PFSK-1 (cell line): ENCODE data around the gene SPAG4.

Experiments used
- FOXP2 ChIP-seq: optimal IDR thresholded peaks from 2 replicates; pipeline ENCODE3; 2011; ENCODE audit warnings: borderline replicate concordance, control low read depth, inconsistent platforms; ENCODE audit not compliant: insufficient read depth; ENCODE audit errors: extremely low read length, extremely low read depth
- POLR2AphosphoS5 ChIP-seq: IDR thresholded peaks from 2 replicates; pipeline ENCODE4 v1.6.1; 2012; ENCODE audit warnings: low read depth, mild to moderate bottlenecking, control low read depth, low read length, moderate library complexity
- SIN3A ChIP-seq: IDR thresholded peaks from 2 replicates; pipeline ENCODE4 v1.6.1; 2012; ENCODE audit warnings: mild to moderate bottlenecking, low read length, moderate library complexity, borderline replicate concordance; ENCODE audit not compliant: insufficient read depth
- TAF1 ChIP-seq: IDR thresholded peaks from 2 replicates; pipeline ENCODE4 v1.6.1; 2012; ENCODE audit warnings: low read length, control low read depth, borderline replicate concordance; ENCODE audit not compliant: insufficient read depth
- TF ChIP-seq, protein P1 (sequence below), 2 experiments: IDR thresholded peaks; 2 replicates each; pipeline versions ENCODE4 v1.6.1 to v1.8.0; 2011 to 2012; ENCODE audit warnings: low read depth in 2 of 2, low read length in 2 of 2, control low read depth in 1 of 2, inconsistent platforms in 1 of 2, mild to moderate bottlenecking in 1 of 2, moderate library complexity in 1 of 2; ENCODE audit not compliant: insufficient read depth in 1 of 2

Gene SPAG4

DNA sequence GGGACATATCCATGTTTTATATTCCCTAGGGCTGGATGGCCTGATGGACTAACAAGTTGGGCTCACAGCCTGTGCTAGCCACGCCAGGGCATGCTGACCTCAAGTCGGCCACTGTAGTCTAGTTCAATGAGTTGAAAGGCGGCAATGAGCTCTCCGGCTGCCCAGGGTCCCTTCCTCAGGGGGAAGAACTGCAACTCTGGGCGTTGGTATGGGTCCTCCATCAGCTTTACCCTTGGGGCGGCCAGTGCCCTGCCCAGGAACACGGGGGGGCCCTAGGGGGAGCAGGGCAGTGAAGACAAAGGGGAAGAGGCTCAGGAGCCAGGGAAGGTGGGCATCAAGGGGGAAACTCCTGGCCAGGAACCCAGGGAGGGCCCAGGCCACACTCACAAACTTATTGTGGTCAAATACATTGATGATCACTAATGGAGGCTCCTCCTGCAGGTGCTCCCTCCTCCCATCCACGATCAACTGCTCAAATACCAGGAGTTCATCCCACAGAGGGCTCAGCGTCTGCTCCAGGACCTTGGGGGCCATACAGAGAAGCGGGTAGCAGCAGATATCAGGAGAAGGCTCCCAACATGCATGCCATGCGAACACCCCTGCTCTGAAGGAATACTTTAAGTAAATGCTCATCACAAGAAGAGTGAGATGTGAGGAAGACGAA lies 32.8 kb upstream of the SPAG4 start:
- TF ChIP-seq, protein P1, sequence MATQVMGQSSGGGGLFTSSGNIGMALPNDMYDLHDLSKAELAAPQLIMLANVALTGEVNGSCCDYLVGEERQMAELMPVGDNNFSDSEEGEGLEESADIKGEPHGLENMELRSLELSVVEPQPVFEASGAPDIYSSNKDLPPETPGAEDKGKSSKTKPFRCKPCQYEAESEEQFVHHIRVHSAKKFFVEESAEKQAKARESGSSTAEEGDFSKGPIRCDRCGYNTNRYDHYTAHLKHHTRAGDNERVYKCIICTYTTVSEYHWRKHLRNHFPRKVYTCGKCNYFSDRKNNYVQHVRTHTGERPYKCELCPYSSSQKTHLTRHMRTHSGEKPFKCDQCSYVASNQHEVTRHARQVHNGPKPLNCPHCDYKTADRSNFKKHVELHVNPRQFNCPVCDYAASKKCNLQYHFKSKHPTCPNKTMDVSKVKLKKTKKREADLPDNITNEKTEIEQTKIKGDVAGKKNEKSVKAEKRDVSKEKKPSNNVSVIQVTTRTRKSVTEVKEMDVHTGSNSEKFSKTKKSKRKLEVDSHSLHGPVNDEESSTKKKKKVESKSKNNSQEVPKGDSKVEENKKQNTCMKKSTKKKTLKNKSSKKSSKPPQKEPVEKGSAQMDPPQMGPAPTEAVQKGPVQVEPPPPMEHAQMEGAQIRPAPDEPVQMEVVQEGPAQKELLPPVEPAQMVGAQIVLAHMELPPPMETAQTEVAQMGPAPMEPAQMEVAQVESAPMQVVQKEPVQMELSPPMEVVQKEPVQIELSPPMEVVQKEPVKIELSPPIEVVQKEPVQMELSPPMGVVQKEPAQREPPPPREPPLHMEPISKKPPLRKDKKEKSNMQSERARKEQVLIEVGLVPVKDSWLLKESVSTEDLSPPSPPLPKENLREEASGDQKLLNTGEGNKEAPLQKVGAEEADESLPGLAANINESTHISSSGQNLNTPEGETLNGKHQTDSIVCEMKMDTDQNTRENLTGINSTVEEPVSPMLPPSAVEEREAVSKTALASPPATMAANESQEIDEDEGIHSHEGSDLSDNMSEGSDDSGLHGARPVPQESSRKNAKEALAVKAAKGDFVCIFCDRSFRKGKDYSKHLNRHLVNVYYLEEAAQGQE (IDR thresholded peaks at IDR 0.05; ENCODE audit: insufficient read depth in 1 of 2, low read depth in 2 of 2, low read length in 2 of 2): no peak
- TF ChIP-seq TAF1: no peak
- no peak for TF ChIP-seq SIN3A
- TF ChIP-seq POLR2AphosphoS5: no peak
- TF ChIP-seq FOXP2: no peak

DNA sequence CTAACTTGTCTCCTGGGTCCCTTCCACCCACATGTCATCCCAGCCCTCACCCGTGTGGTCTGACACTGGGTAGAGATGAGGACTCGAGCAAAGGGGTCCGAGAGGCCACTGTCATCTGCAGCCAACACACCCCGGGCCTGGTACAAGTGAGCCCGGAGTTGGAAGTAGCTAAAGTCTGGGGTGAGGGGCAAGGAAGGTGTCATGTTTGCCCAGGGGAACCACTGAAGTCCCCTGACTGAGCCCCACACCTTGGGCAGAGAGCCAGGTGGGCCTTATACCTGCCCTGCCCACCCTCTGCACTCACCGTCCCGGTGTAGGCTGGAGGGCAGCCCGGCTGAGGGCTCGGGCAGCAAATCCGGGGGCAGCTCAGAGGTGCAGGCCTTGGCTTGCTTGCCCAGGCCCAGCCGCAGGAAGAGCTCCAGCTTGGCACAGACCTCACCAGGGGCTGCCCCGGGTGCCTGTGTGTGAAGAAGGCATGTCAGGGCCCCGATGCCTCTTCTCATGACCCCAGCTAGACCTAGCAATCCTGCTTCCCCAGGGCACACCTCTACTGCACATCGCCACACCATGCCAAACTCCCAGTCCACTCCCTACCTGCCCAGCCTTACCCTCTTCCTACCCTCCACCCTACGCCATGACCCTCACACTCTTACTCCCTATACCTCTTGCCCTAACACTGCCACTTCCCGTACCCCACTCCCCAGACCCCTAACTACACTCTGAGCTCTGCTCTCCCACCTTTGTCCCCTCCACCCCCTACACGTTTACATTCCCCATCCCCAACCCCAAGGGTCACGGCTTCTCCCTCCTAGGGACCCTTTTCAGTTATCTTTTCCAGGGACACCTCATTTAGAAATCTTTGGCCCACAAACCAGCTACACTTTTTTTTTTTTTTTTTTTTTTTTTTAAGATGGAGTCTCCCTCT lies 31.7 kb upstream of the SPAG4 start:
- no peak for TF ChIP-seq FOXP2
- TF ChIP-seq, protein P1 (IDR thresholded peaks at IDR 0.05; ENCODE audit: insufficient read depth in 1 of 2, low read depth in 2 of 2, low read length in 2 of 2): no peak
- TF ChIP-seq SIN3A: no peak
- no peak for TF ChIP-seq POLR2AphosphoS5
- no peak for TF ChIP-seq TAF1

DNA sequence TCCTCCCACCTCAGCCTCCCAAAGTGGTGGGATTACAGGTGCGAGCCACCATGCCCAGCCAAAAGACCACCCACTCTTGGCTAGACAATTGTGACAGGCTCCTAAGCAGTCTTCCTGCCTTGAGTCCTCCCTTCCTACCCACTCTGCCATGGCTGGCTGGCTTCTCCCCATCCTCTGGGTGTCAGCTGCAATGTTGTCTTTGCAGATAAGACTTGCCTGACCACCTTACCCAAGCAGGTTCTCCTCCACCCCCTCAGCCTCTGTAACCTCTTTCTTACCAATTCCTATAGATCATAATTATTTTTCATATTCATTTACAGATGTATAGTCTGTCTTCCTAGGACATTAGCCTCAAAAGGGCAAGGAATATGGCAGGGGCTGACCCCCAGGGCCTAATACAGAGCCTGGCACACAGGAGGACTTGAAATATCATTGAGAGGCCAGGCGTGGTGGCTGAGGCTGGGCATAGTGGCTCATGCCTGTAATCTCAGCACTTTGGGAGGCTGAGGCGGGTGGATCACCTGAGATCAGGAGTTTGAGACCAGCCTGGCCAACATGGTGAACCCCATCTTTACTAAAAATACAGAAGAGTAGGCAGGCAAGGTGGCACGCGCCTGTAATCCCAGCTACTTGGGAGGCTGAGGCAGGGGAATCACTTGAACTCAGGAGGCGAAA lies 28.7 kb upstream of the SPAG4 start:
- TF ChIP-seq POLR2AphosphoS5: no peak

DNA sequence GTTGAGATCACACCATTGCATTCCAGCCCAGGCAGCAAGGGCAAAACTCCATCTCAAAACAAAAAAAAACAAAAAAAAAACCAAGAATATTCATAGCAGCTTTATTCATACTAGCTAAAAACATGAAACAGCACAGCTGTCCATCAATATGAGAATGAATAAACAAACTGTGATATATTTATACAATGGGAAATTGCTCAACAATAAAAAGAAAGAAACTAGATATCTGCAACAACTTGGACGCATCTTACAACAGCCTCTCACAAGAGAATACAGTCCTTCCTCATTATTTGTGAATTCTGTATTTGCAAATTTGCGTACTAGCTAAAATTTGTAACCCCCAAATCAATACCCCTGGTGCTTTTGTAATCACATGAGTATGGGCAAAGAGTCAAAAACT lies 28.2 kb upstream of the SPAG4 start:
- no peak for TF ChIP-seq FOXP2
- no peak for TF ChIP-seq TAF1
- TF ChIP-seq POLR2AphosphoS5: no peak
- TF ChIP-seq SIN3A: no peak
- TF ChIP-seq, protein P1 (IDR thresholded peaks at IDR 0.05; ENCODE audit: insufficient read depth in 1 of 2, low read depth in 2 of 2, low read length in 2 of 2): no peak

DNA sequence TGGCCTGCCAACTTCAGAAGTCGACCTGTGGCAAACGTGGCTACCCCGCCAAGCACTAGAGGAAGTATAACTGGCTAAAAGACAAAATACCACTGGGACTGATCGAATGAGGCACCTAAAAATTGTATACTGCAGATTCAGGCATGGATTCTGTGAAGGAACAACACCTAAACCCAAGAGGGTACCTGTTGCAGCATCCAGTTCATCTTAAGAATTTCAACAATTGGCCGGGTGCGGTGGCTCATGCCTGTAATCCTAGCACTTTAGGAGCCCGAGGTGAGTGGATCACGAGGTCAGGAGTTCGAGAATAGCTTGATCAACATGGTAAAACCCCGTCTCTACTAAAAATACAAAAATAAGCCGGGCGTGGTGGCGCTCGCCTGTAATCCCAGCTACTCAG lies 27.2 kb upstream of the SPAG4 start:
- TF ChIP-seq SIN3A (no peak), TAF1 (no peak), POLR2AphosphoS5 (no peak)
